Fibroblast of skin of left biceps (primary cell): Measurements from ENCODE around the gene CTIF.

ENCODE experiments used
- DNase-seq, 2 experiments: peaks; one replicate each; pipeline ENCODE4 v3.0.0-alpha.2; 2013; ENCODE audit warnings: low read depth in 2 of 2

The CTIF gene

DNA sequence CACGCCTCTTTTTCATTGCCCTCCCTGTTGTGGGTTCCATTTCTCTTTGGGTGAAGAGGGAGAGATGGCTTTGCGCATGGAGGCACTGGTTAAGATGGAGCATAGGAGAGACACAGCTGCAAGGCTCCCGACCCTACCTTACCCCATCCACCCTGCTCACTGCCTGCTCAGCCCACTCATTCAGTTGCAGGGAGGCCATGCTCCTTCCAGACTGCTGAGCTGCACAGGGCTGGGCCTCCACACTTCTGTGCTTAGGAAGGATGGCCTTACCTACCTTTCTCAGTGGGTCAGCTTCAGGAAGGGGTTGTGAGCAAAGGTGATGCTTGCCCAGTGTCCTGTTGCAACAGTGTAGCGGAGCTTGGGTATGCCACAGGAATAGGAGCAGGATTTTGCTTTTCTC lies 127.8 kb downstream of the CTIF start:
- no peak for DNase-seq

DNA sequence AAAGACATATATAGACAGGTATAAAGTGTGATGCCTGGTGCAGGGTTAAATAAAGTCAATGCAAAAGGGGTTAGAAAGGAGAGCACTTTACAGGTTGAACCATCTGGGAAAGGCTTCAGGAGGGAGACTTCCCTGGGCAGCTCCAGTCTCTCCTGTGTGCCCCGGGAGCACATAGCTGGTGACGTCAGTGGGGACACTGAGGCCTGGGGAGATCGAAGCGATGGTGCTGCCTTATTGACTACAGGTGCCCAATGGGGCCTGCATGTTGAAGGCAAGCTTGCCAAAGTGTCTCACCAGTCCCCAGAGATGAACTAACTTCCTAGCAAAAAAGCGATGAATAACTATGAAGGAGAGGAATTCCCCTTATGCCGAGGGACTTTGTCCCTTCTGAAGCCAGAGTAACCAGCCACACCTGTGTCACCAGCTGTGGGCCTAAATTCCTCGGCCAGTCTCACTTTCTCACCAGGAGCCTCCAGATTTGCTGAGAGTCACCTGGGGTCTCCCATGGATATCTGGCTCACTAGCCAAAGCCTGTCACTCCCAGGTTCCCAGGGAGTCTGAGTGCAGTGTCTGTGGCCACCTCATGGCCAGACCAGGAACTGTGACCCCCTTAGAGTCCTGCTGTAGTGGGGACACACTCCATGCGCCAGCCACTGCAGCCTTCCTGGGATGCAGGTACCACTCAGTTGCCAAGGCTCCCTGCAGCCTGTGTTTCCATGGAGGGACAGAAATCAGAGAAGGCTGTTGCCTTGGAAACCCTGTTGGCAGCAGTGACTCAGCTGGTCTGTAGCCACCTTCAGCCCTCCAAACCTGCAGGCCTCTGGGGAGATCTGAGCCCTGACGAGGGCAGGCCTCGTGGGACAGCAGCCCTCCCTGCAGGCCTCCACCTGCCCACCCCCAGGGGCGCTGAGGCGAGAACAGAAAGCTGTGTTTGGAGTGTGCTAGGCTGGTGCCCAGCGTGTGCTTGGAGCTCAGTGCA lies 128.7 kb downstream of the CTIF start:
- no peak for DNase-seq

DNA sequence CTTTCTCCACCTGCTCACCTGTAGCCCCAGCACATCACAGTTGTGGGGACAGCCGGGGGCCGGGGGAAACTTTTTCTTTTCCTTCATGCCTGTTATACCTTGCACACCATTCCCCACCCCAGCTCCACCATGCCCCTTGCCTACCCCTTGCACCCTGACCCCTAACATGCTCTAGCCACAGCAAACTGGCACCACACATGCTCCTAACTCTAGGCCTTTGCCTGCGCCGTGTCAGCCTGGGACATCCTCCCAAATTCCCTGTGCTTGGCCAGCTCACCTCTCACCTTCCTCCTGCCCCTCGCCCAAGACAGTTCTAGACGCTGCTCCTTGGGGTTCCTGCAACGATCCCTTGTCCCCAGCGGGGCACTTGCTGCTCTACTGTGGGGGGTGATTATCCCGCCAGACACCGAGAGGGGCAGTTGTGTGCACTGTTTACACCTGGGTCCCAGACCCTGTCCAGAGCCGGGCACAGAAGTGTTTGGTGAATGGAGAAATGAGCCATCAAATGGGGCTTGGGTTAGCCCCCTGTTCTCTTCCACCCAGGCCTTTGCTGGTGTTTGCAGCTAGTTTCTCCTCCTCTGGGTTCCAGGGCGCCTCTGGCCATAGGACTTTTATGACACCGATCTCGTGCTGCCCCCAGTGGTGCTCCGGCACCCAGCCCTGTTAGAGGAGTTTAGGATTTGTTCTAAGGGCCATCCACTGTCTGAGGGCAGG lies 129.8 kb downstream of the CTIF start:
- no peak for DNase-seq

DNA sequence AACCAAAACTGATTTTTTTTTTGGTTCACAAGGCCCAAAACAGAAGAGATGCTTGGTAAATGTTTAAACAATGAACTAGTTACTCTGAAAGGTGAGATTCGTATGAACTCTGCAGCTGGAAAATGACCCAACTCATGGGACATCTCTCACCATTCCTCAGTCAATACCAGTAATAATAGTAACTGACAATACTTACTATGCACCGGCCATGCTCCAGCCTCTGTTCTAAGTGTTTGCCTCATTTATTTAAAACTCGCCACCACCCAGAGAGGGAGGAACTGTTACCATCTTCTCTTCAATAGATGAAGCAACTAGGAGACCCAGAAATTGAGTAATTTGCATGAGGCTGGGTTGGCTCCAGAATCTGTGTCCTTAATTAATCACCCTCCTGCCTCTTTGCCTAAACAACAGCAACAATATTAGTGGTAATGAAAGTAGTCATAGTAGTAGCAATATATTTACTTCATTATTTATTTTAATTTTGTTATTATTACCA lies 130.4 kb downstream of the CTIF start:
- no peak for DNase-seq

DNA sequence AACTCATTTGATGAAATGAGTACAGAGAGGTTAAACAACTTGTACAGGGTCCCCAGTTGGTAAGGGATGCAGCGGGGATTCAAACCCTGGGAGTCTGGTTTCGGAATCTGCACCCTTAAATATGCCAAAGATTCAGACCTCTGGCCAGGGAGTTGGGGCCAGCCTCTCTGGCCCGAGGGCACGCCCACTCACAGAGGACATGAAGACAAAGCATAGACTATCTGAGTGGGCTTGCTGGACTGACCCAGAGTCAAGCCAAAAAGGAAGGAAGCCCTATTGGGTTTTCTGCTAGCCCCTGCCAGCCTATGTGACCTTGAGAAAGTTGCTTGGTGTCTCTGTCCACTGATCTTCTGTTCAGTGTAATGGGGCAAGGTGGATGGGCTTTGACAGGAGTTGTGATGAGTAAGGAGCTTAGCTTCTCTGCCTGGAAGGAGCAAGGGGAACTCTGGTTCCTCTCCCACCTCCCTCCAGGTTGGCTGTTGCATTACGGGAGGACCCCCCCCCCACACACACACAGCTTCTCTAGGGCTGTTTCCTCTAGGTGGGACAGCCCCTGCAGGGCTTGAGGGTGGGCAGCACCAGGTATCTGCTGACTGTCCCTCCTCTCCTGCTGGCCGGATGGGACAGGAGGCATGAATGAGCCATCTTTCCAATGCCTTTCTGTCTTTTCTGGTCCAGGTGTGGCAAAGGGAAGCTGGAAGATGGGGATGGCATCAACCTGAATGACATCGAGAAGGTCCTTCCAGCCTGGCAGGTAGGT lies 131.3 kb downstream of the CTIF start:
- DNase-seq = no peak

DNA sequence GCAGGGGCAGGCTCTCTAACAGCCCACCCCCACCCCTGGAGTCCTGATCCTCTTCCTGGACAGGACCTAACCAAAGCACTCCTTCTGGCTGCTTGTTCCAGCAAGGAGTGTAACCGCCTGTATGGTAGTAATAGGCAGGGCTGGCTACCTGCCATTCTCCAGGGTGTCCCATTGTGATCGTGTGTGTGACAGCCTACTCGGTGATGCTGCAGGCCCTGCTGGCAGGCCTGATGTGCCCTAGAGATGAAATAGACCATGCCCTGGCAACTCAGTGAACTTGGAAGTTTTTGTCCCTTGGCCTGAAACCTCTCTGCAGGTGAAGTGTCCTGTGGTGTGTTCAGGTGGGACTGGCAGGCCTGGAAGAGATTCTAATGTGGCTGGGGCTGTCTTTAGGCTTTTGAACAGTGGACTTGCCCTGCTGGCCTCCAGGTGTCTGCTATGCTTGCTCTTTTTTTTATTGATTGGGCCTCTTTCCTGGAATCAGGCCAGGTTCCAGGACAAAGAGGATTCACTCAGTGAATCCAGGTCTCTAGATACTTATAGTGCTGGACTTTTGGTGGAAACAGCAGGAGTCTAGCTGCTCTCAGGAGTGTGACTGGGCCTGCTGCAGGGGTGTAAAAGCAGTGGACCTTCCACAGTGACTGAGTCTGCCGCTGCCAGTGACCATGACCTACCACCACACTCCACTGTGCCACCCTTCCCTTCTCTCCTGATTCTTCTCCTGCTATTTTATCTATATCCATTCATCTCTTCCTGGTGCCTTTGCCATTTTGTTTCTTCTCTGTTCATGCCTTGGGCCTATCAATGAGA lies 132.1 kb downstream of the CTIF start:
- no peak for DNase-seq

DNA sequence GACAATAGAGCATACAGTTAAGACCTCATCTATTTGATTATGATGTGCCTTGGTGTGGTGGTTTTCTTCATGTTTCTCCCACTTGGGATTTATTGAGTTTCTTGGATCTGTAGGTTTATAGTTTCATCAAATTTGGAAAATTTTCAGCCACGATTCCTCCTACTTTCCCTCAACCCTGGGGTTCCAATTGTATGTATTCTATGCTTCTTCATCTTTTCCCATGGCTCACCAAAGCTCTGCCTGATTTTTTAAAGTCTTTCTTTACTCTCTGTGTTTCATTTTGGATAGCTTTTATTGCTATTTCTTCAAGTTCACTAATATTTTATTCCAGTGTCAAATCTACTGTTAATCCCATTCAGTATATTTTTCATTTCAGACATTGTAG lies 132.7 kb downstream of the CTIF start:
- no peak for DNase-seq

DNA sequence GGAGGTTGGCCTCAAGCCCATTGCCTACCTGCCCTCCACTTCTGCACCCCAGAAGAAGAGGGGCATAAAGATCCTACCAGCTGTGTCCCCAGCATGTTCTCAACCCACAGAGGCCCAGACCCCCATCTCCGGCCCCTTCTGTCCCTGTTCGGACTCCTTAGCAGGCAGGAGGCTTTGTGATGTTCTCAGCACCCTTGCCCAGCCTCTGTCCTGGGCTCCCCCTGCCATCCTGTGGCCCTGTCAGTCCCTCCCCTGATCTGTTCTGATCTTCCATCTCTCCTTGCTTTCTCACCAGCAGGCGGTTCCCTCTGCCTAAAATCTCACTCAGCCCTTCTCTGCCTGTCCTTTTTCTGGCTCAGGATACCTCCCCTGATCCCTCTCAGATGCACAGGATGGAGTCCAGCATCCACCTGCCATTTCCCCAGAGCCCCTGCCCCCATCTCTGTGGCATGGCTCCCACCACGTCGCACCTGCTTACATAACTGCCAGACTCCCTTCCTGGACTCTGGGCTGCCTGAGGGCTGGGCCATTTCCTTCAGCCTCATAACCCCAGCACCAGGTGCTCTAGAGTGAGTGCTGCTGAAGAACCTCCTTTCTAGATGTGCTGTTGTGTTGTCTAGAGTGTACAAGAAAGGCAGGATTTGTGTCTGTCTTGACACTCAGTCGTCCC lies 134.0 kb downstream of the CTIF start:
- DNase-seq = no peak

DNA sequence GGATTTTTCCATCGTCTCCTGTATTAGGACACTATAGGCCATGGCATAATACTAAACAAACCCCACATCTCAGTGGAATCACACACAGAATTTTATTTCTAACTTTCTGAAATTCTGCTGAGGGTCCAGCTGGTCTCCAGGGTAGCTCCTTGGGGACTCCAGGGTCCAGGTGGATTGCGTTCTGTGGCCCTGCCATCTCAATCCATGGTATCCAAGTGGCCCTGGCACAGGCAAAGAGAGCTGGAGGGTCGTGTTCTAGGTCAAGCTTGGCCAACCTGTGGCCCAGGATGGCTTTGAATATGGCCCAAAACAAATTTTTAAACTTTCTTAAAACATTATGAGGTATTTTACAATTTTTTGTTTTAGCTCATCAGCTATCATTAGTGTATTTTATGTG lies 134.6 kb downstream of the CTIF start:
- no peak for DNase-seq

DNA sequence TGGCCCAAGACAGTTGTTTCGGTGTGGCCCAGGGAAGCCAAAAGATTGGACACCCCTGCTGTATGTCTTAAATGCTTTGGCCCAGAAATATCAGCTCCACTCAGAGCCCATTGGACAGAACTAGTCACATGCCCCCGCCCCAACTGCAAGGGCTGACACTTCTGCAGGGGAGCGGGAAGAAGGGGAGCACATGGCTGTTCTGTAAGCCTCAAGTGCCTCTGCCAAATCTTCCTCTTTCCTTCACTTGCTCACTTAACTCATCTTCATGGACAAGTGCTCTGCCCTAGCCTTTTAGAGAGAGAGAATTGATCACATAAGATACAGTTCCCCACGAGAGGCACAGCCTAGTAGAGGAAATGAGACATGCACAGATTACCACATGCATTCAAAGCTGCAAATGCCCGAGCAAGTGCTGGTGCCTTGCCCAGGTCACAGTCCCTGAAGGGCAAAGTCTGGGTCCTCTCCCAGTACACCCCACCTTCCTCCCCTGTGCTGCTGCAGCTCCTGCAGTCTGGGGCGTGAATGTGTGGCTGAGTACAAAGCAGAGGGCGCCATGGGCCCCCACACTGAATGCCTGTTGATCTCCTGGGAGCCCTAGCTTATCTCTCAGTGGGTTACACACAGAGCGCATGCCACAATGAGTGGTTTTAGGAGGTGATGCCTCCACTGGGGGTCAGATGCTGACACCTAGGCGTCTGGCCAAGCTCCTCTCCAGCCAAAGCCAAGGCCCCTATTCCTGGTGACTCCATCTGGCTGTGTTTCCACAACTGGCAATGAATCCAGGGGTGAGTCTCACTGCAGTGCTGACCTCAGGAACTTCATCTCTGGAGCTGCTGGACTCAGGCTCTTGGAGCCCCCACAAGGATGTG lies 135.3 kb downstream of the CTIF start:
- DNase-seq = no peak

DNA sequence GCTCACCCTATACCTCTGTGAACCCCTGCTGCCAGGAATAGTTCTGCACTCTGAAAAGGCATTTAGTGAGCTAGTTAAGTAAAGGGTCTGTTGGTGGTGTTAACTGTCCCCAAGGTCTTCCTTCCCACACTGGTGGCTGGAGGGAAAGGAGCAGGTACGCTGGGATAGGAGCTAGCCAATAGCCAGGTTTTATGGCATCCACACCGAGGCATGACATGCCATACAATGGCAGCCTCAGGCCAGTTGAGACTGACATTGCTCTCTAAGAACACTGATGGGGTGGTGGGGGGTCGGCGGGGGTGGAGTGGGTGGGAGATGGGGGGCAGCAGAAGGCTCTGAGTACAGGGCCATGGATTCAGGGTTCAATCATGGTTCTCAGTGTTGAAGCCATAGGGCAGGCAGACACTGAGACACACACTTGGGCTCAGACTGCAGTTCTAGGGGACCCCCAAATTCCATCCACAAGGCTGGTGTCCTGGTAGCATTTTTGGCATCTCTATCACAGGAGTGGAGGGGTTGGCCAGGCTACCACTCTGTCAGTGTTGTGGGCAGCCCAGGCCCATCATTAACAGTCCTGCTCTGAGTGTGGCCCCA lies 136.0 kb downstream of the CTIF start:
- no peak for DNase-seq

DNA sequence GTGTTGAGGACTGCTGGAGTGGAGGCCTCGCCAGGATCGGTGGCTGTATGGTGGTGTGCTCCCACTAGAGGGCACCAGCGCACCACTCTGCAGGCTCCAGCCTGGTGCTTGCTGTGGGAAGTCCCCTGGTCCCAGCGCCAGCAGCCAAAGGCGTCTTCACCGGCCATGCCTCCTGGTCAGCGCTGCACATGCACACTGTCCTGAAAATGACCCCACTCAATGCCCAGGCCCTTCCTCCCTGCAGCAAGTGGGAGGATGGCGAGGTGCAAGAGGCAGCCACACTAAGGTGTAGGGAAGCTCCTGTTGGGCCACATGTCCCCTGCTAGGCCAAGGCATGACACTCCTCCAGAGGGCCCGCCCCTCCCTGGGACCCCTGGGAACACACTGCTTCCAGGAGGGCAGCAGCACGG lies 136.5 kb downstream of the CTIF start:
- no peak for DNase-seq

DNA sequence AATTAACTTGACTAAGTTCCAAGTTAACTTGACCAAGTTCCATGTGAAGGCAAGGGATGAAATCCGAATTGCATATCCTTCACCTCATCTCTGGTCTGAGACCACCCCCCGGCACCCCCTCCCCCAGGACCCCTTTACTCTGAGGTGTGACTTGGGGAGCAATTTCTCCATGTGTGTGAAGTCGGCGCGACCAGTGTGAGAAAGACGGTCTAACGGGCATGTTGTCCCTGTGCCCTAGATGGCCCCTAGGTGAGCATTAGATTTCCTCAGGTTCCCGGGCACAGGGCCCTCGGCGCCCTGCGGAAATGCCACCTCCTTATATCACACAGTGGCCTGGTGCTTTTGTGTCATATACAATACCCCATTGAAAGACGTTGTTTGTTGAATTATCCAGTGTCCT lies 137.1 kb downstream of the CTIF start:
- no peak for DNase-seq

DNA sequence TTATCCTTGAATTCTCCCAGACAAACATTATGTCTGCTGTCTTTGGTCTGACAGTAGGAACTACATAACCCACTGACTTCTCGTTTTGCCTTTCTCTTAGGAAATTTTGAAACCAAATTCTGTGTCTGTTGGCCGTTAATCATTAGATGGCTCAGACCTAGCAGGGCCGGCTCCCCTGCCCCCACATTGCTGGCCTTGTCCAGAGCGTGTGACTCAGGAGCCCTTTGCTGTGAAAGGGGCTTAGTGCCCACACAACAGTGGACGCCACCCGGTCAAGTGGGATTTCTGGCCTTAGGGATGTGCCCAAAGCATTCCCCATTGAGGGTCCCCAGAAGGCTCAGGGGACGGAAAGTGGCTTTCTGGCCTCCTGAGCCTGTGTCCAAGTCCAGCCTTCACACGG lies 137.5 kb downstream of the CTIF start:
- no peak for DNase-seq

DNA sequence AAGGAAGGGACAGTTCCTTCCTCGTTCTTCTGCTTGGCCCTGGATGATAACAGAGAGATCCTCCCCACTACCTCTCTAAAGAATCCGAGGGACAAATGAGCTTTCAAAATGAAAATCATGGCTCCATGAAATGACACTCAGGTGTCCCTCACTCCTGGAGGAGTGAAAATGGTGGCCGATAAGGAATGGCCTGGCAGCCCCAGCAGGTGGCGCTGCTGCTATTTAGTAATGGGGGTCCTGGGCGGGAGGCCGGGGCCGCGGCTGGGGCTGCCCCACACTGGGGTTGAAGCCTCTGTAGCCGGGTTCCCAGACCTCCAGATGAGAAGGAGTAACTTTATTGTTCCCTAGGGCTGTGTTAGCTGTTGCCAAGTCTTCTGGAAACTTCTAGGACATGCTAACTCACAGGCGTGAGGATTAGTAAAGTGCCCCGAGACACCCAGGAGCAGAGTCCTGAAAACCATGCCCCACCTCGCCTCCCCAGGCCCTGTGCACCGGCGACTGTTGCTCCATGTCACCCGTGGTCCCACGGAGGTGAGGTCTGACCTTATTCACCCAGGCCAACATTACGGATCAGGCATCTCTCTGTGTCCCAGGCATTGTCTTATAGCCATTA lies 138.0 kb downstream of the CTIF start:
- no peak for DNase-seq

DNA sequence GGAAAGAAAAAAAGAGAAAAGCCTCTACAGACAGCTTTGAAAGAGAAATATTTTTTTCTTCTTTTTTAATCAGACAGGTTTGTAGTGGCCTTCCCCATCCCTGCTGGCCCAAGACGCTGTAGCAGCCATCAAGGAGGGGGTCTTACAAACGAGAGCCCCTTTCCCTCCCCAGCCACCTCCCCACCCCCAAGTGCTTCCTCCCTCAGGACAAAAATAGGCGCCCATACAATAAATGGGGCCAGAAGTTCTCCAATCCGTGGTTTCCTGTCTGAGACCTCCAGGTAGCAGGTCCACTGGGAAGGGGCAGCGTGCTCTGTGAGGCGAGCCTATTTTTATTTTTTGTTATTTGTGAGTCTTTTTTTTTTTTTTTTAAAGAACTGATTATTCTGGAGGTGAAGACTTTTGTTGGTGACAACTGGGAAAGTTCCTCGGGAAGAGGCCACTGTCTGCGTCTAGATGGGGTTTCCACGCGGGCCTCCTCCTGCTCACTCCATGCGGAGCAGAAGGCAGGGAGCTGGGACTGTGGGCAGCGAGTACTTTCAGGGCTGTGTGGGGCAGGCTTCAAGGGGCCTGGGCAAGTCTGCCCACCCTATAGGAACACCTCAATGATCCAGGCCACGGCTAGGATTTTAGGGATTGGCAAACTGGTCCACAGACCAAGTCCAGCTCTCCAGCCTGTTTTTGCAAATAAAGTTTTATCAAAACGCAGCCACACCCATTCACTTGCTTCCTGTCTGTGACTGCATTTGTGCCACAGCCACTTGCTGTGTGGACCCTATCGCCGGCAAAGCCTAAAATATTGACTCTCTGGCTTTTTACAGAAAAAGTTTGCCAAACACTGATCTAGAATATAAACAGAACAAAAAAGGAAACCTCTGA lies 139.6 kb downstream of the CTIF start:
- DNase-seq = no peak

DNA sequence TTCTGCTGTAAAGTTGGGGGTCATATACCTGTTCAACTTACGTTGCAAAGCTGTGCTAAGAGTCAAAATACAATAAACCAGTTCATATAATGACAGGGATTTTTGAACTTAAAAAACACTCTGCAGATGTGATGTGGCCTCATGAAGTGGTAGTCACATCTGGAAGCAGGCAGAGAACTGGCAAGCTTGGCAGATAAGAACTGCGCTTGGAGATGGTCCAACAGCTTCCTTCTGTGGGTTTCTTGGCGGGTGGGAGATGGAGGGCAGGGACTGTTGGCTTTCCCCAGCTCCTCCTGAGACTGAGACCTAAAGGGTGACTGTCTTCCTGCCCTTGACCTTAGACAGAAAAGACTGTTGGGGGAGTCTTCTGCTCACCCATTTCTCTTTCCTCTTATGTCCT lies 140.4 kb downstream of the CTIF start:
- no peak for DNase-seq
